GM12878 (cell line): ENCODE results near the gene TMEM26.

Experiments used
- CHD2 ChIP-seq: IDR thresholded peaks from 2 replicates; pipeline ENCODE4 v1.6.1; 2011; ENCODE audit warnings: low read depth, low read length, improper control_type of control experiment, borderline replicate concordance
- ESRRA ChIP-seq: IDR thresholded peaks from 2 replicates; pipeline ENCODE4 v1.6.1; 2012; ENCODE audit warnings: mild to moderate bottlenecking, low read length, improper control_type of control experiment
- NR2F1 ChIP-seq: fragments of 450-650 bp; conservative IDR thresholded peaks from 2 replicates; pipeline ENCODE4 v1.6.1; 2017; ENCODE audit warnings: mild to moderate bottlenecking
- SIN3A ChIP-seq: IDR thresholded peaks from 2 replicates; pipeline ENCODE4 v1.6.1; 2012; ENCODE audit warnings: low read depth, low read length, improper control_type of control experiment
- STAT3 ChIP-seq: IDR thresholded peaks from 2 replicates; pipeline ENCODE4 v1.6.1; 2011; ENCODE audit warnings: low read depth, low read length, improper control_type of control experiment
- TBL1XR1 ChIP-seq: IDR thresholded peaks from 2 replicates; pipeline ENCODE4 v1.6.1; 2012; ENCODE audit warnings: low read depth, low read length, improper control_type of control experiment
- TF ChIP-seq, protein P1 (sequence below), 3 experiments: IDR thresholded peaks in 2 of 3; conservative IDR thresholded peaks in 1 of 3; 2 replicates each; pipeline ENCODE4 v1.5.1; 2011; ENCODE audit warnings: low read depth in 3 of 3, low read length in 3 of 3, mild to moderate bottlenecking in 3 of 3, control low read depth in 2 of 3, moderate library complexity in 2 of 3, inconsistent platforms in 1 of 3, mixed read lengths in 1 of 3; ENCODE audit not compliant: control insufficient read depth in 2 of 3, insufficient read depth in 1 of 3; ENCODE audit errors: extremely low read depth in 1 of 3

DNA sequence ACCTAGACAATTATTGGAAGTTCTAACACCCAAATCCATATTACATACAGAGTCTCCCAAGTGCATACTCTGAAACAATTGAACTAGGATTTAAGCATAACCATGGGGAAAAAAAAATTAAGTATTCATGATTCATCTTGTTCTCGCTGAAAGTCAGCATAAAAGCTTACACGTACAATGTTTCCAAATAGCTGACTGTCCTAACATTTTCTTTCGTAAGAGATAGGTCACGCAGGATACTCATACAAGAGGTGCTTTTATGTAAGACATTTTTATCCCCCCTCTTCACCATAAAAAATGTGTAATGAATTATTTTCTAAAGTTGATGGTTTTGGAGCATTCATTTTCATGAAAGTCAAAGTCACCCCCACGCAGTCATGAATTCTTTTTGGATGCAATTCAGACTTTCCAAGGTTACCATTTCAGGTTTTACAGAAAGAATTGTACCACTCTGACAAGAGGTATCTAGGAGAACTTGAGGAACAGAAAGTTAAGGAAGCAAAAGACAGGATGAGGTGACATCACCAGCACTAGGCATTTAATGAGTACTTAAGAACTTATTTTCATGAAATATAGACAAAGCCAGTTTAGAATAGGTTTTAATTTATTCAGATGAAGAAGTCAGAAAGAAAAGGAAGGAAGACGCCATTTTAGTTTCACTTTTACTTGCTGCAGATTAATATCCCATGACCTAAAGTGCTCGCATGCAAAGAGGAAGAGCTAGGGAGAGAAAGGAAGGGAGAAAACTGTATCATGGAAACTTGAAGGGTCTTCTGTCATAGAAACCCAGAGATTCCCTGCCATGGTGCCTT lies 55.8 kb downstream of the TMEM26 start:
- TF ChIP-seq ESRRA (no peak), CHD2 (no peak), SIN3A (no peak), TBL1XR1 (no peak), NR2F1 (no peak), STAT3 (no peak)
- TF ChIP-seq, protein P1, sequence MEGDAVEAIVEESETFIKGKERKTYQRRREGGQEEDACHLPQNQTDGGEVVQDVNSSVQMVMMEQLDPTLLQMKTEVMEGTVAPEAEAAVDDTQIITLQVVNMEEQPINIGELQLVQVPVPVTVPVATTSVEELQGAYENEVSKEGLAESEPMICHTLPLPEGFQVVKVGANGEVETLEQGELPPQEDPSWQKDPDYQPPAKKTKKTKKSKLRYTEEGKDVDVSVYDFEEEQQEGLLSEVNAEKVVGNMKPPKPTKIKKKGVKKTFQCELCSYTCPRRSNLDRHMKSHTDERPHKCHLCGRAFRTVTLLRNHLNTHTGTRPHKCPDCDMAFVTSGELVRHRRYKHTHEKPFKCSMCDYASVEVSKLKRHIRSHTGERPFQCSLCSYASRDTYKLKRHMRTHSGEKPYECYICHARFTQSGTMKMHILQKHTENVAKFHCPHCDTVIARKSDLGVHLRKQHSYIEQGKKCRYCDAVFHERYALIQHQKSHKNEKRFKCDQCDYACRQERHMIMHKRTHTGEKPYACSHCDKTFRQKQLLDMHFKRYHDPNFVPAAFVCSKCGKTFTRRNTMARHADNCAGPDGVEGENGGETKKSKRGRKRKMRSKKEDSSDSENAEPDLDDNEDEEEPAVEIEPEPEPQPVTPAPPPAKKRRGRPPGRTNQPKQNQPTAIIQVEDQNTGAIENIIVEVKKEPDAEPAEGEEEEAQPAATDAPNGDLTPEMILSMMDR (IDR thresholded peaks at IDR 0.05 in 2 of 3, conservative IDR thresholded peaks at IDR 0.05 in 1 of 3; ENCODE audit: control insufficient read depth in 2 of 3, extremely low read depth in 1 of 3, insufficient read depth in 1 of 3, low read depth in 3 of 3, low read length in 3 of 3) = no peak
